HG03565 (cell line): ENCODE results near the gene LYRM4.

Source experiments
- ATAC-seq: cut with Tn5 transposase; IDR thresholded peaks from one replicate; pipeline ENCODE4 v1.9.1; 2021; ENCODE audit warnings: mild to moderate bottlenecking, moderate library complexity; ENCODE audit not compliant: unreplicated experiment

Gene LYRM4

DNA sequence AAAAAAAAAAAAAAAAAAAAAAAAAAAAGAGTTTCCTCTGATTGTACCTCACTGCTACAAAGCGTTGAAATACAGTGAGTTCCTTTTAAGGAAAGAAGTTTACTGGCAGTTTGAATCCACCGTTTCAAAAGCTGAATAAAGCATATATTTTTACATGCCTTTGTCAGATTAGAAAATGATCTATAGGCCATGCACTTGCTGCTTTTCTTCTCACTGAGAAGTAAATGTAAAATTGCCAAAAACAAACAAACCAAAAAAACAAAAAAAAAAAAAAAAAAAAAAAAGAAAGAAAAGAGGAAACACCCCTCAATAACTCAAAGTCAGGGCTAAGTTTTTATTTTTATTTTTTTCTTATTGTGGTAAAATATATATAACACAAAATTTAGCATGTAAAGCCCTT is 81.9 kb downstream of the LYRM4 start:
- no peak for ATAC-seq

DNA sequence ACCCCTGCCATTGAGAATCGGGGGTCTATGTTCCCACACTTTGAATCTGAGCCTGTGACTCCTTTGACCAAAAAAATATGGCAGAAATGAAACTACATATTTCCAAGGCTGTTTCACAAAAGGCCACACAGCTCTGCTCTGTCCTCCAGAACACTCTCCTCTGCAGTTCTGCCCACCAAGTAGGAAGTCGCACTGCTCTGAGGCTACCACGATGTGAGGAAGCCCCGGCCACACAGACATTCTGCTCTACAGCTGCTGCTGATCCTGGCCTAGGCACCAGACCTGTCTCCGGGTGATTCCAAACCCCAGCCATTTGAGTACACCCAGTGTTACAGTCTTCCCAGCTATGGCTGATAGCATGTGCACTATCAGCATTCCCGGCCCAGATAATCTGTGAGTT is 85.1 kb downstream of the LYRM4 start:
- ATAC-seq, result no peak

DNA sequence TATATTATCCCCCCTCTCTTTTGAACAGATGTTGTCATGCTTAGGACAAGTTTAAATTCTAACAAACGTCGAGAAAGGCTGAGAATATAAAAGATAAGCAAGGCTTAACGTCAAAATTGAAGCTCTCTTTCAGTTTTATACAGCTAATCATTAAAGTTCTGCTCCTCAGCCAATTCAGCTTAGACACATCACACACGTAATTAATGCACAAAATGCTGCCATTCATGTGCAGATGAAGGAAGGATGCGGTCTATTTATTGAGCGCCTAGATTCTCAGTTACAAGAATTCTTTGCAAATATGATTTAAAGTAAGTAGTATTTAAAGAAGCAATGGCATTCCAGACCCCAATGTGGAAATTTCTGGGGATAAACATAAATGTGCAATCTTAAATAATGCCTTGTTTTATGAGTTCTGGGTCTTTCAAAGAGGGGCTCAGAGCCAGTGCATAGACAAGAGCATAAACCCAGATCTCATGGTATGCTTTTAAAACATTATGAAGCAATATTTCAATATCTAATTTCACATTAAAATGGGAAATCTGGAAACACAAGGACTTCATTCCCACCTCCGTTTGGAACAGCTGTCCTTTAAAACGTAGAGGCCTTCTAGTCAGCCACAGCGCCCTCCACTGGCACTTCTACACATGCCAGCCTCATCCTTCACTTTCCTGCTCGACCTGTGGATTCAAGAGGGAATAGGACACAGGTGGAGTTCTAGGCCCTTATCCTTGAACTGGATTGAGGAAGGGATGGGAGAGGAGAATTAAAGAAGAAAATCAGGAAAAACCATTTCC is 85.8 kb downstream of the LYRM4 start:
- ATAC-seq, result peak; percentile 8

DNA sequence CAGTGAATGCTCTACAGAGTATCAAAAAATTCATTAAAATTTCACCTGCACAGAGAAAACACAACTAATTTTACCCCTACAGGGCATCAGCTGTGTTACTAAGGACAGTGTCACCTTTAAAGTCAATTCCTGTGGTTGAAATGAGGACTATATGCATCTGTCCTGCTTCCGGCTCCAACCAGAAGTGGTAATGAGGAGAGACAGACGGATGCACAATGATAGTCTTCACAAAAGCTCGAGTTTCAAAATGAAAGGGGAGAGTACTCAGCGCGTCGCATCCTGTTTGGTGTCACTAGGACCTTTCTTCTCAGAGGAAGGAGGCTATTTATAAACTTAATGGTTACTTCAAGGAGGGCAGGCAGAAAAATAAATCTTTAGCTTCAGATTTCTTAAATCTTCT is 86.5 kb downstream of the LYRM4 start:
- peak; percentile 86 for ATAC-seq

DNA sequence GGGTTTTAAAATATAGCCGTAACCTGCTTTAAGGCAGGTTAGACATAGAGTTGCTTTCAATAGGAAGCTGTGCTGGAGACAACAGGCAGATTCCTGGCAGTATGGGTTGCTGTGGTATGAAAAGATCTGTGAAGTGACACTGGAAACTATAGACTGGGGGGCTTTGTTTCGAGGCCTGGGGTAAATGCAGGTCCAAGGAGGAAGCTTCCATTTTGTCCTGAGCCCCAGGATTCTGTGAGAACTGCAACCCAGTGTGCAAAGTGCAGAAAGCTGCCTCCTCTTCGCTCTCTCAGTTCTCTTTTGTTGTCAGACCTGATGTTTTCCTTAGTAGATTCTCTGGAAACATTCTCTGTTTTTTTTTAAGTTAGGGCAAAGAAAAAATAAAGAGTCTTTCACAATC is 86.9 kb downstream of the LYRM4 start:
- peak; percentile 7 for ATAC-seq

DNA sequence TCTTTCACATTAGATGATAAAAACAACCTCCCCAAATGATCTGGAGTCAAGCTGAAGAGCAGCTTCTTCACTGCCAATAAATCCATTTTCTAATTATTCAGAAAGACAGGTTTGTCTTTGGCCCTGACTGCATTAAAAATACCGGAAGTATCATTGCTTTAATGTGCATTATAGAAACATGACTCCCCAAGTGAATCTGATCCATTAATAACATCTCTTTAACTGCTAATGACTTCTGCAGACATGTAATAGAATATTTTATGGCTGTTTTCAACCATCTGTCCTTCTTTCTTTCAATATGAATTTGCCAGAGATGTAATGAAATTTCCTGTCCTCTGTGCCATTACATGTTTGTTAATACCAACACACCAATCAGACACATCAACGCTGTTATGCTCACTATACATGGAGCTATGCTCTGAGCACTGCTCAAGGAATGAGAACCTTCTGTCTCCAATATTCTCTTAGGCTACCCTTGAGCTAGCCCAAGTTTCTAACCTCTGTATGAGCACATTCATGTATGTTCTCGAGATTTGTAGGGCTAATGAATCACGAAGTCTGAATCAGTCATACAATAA is 87.8 kb downstream of the LYRM4 start:
- no peak for ATAC-seq

DNA sequence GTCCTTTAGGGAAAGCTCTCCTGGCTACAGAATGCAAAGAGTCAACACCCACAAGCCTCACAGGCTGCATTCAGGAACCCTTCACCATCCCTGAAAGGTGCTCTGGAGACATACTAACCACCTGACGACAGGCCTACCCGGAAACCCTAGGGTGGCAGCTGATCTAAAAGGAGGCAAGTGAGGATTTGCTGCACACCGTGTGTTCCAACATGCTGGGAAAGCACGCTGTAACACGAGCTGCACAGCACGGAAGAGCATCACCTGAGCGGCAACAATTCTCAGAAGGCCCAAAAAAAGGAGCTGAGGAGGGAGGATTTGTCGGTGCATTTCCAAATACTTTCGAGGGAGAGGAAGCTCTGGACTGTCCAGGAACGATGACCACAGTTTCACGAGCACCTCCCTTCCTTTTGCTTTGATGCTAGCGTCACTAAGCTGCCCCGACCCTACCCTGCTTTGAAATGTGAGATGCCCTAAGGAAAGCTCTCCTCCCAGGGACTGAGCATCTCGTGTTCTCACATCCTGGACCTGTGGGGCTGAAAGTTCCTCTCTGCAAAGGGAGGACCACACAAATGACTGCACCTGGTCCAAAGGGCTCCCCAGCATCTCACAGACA is 88.6 kb downstream of the LYRM4 start:
- no peak for ATAC-seq

DNA sequence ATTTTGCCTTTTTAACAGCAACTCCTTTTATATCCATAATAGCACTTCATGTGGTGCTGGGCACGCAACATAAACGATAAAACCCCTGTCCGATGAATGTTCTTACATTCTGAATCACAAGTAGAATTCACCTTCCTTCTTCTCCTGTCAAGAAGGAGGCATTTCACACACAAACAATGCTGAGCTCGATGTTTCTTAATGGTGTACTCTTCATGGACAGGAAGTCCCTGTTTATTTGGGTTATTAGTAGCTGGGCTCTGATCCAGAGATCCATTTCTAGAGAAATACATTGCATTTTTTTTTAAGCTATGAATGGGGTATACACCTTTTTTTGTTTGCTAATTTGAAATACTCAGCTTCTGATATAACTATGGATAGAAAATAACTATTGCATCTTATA is 93.2 kb downstream of the LYRM4 start:
- ATAC-seq, result no peak

DNA sequence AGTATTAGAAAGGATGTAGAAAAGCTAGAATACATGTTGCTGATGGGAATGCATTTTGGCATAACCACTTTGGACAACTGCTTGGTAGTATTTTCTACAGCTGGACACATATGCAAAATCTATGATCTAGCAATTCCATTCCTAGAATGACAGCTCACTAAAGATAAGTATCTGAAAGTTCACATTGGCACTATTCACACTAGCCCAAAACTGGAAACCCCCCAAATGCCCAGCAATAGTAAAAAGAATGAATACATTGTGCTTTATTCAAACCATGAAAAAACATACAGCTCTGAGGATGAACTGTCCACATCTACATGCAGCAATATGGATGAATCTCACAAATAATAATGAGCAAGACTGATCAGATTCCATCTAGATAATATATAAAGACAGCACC is 96.7 kb downstream of the LYRM4 start:
- no peak for ATAC-seq

DNA sequence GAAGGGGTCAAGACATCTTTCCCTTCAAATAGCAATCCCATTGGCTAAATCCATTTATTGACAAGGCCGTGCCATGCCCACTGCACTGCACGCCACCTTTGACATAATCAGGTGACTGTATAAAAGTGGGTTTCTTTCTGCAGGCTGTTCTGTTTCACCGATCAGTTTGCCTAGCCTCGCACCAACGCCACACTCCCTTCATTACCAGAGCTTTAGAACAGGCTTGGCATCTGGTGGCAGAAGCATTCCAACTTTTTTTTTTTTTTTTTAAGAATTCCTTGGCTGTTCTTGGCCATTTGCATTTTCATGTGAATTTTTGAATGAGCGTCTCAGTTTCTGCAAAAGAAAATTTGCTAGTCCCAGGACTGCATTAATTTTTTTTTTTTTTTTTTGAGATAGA is 97.5 kb downstream of the LYRM4 start:
- no peak for ATAC-seq

DNA sequence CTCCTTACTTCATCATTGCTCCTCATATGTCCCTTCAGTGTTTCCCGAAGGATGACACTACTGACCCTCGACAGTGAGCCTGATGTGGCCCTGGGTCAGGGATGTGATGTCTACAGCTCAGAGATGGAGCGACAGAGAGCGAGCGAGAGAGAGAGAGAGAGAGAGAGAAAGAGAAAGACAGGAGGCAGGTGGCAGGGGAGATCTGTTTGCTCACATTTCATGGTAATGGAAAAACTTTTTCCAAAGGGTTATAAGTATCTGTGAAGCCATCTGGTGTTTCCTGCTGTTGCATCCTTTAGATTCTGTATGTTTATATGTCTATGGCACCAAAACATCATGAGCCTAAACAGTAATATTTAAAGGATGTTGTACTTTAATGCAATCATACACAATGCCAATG is 98.4 kb downstream of the LYRM4 start:
- no peak for ATAC-seq

DNA sequence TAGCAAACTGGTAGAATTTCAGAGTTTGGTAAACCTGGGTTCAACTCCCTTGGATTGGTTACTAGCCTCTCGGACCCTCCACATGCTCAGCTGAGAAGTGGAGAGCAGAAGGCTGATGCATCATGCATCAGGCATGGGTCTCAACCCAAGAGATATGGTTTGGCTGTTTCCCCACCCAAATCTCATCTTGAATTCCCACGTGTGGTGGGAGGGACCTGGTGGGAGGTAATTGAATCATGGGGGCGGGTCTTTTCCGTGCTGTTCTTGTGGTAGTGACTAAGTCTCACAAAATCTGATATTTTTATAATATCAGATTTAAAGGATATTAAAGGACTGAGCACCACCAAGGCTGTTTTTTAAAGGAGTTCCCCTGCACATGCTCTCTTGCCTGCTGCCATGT is 100.5 kb downstream of the LYRM4 start:
- ATAC-seq, result no peak

DNA sequence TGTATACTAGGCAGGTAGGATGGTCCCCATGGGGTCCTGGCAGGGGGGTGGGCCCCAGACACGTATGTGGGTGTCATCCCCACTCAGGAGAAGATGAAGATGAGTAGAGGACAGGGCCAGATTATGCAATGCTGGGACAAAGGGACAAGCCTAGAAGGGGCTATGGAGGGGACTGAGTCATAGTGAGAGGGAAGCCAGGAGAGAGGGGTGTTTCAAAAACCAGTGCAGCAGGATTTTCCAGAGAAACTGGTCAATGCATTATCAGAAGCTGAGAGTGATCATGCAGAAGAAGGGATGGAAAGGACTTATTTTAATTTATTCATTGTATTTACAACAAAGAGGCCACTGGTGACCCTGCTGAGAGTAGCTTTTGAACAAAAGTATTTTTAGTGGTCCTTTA is 101.6 kb downstream of the LYRM4 start:
- ATAC-seq, result no peak

DNA sequence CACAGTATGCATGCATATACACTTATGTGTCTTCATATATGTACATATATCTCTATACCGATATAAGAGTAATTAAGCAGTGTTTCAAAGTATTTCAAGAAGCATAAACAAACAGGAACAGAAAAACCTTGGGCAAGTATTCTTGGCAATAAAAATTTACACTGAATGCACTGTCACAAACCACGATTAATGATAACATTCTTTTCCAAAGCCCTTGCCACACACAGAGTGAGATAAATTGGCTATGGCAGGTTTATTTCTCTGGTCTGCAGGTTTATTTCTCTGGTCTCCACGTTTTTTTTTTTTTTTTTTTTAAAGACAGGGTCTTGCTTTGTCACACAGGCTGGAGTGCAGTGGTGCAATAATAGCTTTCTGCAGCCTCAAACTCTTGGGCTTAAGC is 102.6 kb downstream of the LYRM4 start:
- no peak for ATAC-seq

DNA sequence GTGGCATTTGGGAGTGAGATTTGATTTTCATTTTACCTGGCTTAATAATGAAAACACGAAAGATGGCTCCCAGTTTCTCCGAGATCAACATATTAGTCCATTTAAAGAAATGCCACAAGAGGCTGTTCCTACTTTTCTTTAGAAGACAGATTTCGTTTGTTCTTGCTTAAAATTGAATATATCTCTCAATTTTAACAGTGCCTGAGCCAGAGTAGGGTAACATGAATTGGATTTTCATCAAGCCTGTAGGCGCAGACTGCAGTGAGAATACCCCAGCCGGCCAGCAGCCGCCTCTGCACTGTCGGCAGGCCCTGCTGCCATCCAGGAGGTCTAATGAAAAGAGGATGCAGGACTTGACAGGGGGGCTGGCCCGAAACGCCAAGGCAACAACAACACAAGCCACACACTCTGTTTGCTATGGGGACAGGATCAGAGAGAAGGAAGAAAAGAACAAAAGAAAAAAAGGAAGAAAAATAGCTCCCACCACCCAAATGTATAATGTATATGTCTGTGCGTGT is 103.1 kb downstream of the LYRM4 start:
- no peak for ATAC-seq

DNA sequence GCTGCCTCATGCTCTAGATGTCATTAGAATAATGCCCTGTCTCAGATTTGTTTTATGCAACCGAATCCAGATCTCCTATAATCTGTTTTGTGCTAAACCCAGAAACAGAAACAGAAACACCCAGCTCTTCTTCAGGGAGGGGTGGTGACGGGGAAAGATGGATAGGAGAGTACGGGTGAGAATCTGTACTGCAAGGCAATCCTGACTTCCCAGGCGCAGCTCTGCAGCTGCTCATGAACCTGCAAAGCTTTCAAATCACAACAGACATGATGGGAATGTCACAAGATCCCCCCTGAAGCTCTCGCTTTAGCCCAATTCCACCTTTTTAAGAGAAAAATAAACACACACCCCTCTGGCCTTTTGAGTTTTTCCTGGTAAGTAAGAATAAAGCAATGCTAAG is 104.1 kb downstream of the LYRM4 start:
- ATAC-seq, result no peak

DNA sequence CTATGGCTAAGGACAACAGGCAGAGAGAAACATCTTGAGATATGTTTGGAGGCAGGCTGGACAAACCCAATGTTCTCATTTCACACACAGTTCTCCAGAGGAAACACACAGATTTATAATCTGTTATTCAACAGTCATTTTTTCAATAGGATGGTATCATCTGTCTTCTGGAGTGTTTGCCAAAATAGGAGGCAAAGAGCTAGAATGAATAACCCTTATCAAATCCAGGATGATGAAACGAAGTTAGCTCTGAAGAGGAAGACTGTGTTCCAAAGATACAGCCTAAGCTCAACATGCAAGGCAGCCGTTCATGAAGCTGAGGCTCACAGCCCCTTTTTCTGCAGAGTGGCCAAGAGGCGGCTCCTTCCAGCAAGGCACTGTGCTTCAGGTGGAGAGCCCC is 104.8 kb downstream of the LYRM4 start:
- ATAC-seq, result no peak

DNA sequence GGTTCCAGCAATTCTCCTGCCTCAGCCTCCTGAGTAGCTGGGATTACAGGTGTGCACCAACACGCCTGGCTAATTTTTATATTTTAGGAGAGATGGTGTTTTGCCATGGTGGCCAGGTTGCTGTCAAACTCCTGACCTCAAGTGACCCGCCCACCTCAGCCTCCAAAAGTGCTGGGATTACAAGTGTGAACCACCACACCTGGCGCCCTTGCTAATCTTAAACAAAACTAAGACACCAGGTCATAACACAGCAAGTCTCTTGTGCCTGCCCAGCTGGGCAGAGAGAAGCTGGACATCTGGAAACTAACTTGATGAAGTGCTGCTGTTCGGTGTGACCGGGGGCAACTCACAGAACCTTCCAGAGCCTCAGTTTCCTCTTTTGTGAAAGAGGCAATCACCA is 107.6 kb downstream of the LYRM4 start:
- no peak for ATAC-seq

DNA sequence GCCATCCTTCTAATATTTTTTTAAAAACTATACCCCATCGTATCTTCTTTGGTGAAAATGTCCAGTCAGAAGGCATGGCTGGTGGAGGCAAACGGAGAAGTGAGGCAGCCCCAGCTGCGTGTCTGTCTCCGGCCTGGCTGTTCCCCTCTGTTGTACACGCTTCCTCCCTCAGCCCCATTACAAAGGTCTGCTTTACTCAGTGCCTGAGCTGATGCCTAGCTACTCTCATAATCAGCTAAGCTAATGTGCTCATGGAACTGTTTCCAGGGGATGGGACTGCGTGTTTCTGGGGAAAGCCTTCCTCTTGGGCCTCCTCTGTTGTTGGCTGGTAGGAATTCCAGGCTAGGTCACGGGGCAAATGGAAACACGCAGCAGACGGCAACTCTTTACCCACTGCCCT is 108.3 kb downstream of the LYRM4 start:
- no peak for ATAC-seq

DNA sequence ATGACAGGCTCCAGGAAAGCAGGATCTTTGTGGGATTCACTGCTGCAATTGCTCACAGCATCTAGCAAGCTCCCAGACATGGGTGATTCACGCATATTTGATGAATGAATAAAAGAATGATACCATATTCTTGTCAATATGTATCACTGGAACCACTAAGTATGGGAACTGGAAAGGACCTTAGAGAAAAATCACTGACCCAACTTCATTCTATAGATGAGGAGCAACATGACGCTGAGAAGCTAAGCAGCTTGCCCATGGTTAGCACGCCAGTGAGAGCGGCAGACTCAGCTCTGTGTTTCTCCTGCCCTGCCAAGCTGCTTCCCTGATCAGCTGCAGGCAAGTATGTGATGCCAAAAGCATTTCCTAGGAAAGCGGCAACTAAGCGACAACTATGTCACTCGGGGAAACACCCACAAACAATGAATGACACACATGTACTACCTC is 108.8 kb downstream of the LYRM4 start:
- ATAC-seq, result no peak

DNA sequence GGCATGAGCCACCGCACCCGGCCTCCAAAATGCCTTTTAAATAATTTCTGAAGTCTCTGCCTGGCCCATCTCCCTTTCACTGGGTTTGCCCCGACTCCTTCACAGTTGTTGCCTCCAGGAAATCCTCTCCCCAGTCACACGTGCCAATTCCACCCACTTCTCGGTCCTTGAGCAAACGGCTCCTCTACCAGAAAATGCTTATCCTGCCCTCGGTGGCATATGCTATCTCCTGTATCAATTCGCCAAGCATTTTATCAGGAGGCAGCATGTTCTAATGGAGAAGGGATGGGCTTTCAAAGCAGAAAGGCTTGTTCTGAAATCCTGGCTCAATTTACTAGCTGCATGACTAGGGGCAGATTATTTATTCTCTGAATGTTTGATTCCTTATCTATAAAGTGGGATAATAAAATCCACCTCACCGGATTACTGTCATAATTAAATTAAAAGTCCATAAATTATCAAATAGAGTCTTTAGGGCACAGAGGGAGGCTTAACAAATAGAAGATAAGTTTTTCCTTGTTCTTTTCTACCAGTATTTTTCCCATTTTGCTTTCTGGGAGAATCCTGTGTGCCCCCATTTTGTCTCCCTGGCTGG is 109.3 kb downstream of the LYRM4 start:
- ATAC-seq, result no peak

DNA sequence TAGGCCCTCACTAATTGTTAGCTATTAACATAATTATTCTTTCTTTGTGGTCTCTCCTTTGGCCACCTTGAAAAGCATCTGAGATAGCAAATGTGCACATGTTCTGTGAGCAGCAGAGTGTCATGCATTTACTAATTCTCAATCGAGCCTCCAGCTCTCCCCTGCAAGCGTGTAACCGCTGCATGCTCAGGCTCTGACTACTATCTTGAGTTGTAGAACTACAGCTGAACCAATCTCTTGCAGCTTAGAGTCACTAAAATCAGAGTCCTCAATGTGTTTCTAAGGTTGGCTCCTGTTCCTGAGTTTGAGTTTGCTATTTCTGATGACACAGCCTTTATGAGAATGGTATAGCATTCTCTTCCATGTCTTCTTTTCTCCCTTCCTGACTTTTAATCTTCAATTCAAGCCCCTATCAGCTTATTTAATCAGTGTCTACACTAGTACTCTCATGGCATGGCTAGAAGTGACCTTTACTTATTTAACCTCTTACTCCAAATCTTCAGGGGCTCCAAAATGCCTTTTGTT is 110.1 kb downstream of the LYRM4 start:
- ATAC-seq, result no peak
